Kidney epithelial cell (primary cell): Measurements from ENCODE around the gene HNRNPAB. TPM values are rescaled to one million over a fixed set of nuclear protein-coding genes. Genes with fewer than 3 reads are reported as not detected.

Experiments used
- DNase-seq: peaks from one replicate; pipeline ENCODE4 v3.0.0-alpha.2; 2010; ENCODE audit warnings: low read depth
- H3K27me3 ChIP-seq: 2 replicates; pipeline ENCODE4 v1.6.0; 2011; ENCODE audit warnings: low read length; ENCODE audit not compliant: control insufficient read depth, insufficient read depth
- H3K36me3 ChIP-seq: 2 replicates; pipeline ENCODE4 v1.5.1; 2011; ENCODE audit warnings: low read length; ENCODE audit not compliant: control insufficient read depth, insufficient read depth
- H3K4me3 ChIP-seq: 2 replicates; pipeline ENCODE4 v1.5.1; 2011; ENCODE audit warnings: low read depth, mild to moderate bottlenecking, control low read depth, low read length
- CTCF ChIP-seq: IDR thresholded peaks from 2 replicates; pipeline ENCODE4 v1.5.1; 2011; ENCODE audit warnings: mild to moderate bottlenecking, moderate library complexity, low read length, control low read depth, inconsistent platforms; ENCODE audit not compliant: insufficient read depth, poor library complexity, severe bottlenecking
- total RNA-seq: library from RNA; depleted of rRNA; stranded (reverse); fragments of >200 nt; gene quantifications from 2 replicates; pipeline ENCODE4 v1.2.3, GENCODE V29; 2015

HNRNPAB gene
- total RNA-seq, 1 donor from 2014 or later = 152 TPM

GRCh38 chr5:178215280-178216002 is 11.1 kb downstream of the HNRNPAB start:
- Histone ChIP-seq H3K4me3 (no peak overlapping the region), H3K27me3 (no peaks in the 10 kb centered on the region), H3K36me3 (peaks cover 12% of the 10 kb centered on the region)
- no peak for TF ChIP-seq CTCF
- DNase-seq = no peak

GRCh38 chr5:178216088-178216534 is 11.8 kb downstream of the HNRNPAB start:
- peaks cover 12% of the 10 kb centered on the region for H3K36me3 ChIP-seq
- H3K27me3 ChIP-seq = no peaks in the 10 kb centered on the region
- no peak for DNase-seq
- no peak for TF ChIP-seq CTCF
- H3K4me3 ChIP-seq = no peak overlapping the region

- no peak for TF ChIP-seq CTCF
- H3K36me3 ChIP-seq = peaks cover 10% of the 10 kb centered on the region
Measured at GRCh38 chr5:178216779-178217178, 12.4 kb downstream of the HNRNPAB start.

GRCh38 chr5:178218237-178218776 is 14.0 kb downstream of the HNRNPAB start:
- DNase-seq = no peak
- no peaks in the 10 kb centered on the region for H3K27me3 ChIP-seq
- TF ChIP-seq CTCF = no peak
- no peak overlapping the region for H3K4me3 ChIP-seq
- peaks cover 5% of the 10 kb centered on the region for H3K36me3 ChIP-seq

More at GRCh38 chr5:178216779-178217178, 12.4 kb downstream of the HNRNPAB start:
- DNase-seq = no peak
- Histone ChIP-seq H3K4me3 (no peak overlapping the region), H3K27me3 (no peaks in the 10 kb centered on the region)

- no peak for DNase-seq
- Histone ChIP-seq H3K27me3 (no peaks in the 10 kb centered on the region), H3K4me3 (no peak overlapping the region), H3K36me3 (peaks cover 5% of the 10 kb centered on the region)
- TF ChIP-seq CTCF = no peak
Measured at GRCh38 chr5:178218827-178219226, 14.5 kb downstream of the HNRNPAB start.
